HG03025 (cell line): Measurements from ENCODE around the gene PRTN3.

Experiments used
- ATAC-seq: cut with Tn5 transposase; IDR thresholded peaks from one replicate; pipeline ENCODE4 v1.9.1; 2021; ENCODE audit warnings: mild to moderate bottlenecking, moderate library complexity; ENCODE audit not compliant: unreplicated experiment, low FRiP score

The PRTN3 gene

GRCh38 chr19:840519-841206 is at the start of gene PRTN3:
TSS of gene PRTN3 (plus strand) at chr19:840999. CDS start at chr19:841009, 10 bp downstream.
- no peak for ATAC-seq

- no peak for ATAC-seq
Observed at GRCh38 chr19:791007-791566, 49.7 kb upstream of the PRTN3 start.

- ATAC-seq, result no peak
Observed at GRCh38 chr19:791567-792305, 49.1 kb upstream of the PRTN3 start.

DNA sequence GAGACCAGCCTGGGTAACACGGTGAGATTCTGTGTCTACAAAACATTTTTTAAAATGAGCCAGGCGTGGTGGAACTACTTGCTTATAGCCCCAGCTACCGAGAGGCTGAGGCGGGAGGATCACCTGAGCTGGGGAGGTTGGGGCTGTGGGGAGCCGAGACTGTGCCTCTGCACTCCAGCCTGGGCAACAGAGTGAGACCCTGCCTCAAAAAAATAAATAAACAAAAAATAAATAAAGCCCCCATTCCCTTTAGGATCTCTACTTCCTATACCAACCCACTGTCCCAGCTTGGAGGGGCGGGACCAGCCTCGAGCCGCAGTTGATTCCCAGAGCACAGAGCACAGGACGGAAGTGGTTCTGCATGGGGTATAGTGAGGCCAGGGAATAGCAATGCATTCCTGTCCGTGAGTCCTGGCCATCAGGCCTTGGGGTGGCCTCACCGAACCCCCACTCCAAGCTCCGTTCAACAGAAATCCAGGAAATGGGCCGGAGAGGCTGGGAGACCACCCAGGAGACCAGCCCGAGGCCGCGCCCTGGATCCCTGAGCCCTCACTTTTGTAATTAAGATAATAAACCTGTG is 48.4 kb upstream of the PRTN3 start:
- ATAC-seq, result no peak

GRCh38 chr19:793806-794205 is 47.0 kb upstream of the PRTN3 start:
- no peak for ATAC-seq

DNA sequence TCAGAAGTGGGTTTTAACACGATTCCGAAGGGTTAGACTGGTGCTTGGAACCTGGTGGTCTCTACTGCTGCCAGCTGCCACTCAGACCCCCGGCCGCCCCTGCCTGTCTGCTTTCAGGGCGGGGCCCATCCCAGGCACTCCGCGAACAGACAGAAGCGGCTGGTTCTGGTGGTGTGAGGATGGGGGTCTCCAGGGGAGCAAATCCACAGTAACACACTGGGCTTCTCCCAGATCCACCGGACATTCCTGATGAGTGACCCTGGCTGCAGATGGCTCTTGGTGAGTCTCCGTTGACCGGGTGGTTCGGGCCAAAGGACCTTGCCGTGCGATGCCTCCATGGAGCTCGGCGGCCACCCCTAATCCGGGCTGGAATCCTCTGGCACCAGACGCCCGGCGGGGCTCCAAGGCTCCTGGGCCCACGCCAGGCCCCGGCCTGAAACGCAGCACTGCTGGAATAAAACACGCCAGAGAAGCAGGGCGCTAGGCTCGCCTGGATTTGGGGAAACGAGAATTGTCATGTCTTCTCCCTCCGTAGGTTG is 45.7 kb upstream of the PRTN3 start:
- no peak for ATAC-seq

DNA sequence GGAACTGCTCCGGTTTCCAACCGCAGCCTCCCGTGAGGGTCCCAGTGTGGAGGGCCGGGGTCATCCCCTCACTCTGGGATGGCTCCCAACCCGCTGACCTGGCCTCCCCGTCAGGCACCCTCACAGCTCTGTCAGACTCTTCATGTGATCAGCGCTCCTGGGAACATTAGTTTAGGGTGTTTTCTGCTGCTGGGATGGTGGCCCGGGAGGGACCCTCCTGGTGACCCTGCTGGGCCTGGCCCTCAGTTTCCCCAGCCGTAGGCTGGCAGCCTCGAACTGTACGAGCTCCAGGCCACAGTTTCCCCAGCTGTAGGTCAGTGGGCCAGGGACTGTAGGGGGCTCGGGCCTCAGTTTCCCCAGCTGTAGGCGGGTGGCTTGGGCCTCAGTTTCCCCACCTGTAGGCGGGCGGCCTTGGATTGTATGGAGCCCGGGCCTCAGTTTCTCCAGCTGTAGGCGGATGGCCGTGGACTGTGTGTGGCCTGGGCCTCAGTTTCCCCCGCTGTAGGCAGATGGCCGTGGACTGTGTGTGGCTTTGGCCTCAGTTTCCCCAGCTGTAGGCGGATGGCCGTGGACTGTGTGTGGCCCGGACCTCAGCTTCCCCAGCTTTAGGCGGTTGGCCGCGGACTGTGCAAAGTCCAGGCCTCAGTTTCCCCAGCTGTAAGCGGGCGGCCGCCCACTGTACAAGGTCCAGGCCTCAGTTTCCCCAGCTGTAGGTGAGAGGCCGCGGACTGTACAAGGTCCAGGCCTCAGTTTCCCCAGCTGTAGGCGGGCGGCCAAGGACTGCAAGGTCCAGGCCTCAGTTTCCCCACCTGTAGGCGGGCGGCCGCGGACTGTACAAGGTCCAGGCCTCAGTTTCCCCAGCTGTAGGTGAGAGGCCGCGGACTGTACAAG is 44.9 kb upstream of the PRTN3 start:
- no peak for ATAC-seq

GRCh38 chr19:796692-797527 is 43.9 kb upstream of the PRTN3 start, which contains the start of gene PTBP1:
TSS of gene PTBP1 (plus strand) at chr19:797452. CDS start at chr19:797498, 46 bp downstream.
- ATAC-seq, result peak; percentile 72

DNA sequence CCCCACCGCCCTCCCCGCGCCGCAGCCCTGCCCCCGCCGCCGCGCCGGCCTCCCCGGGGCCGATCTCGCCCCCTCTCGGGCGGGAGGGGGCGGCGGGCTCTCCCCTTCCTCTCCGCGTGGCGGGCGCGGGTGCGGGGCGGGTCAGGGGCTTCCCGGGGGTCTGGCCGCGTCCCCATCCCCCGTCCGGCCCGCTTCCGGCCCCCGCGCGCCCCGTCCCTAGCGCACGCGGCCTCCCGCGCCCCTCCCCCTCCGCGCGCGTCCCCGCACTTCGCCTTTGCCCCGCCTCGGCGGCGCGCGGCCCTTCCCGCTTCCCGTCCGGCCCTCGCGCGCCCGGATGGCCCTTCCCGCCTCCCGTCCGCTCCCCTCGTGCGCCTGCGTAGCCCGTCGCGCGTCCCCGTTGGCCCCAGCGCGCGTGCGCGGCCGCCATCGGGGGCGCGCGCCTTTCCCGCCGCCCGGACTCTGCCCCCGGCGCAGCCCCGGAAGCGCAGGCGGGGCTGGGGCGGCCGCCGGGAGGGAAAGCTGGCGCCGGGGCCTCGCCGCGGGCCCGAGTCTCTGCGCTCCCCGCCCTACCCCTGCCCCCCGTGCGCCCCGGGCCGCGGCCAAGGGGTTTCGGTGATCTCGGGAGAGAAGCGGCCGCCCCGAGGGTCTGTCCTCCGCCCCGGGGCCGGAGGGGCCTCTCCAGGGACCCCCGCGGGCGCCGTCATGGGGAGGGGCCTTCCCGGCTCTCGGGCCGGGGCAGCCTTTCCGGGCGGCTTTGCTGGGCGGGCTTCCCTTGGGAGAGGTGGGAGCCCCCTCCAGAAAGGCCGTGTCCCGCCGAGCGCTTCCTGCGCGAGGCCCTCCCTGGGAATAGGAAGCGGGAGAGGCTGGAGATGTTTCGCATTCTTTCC is 43.0 kb upstream of the PRTN3 start:
- peak; percentile 39 for ATAC-seq

GRCh38 chr19:798415-799075 is 42.3 kb upstream of the PRTN3 start:
- no peak for ATAC-seq

GRCh38 chr19:799076-799881 is 41.5 kb upstream of the PRTN3 start:
- no peak for ATAC-seq

DNA sequence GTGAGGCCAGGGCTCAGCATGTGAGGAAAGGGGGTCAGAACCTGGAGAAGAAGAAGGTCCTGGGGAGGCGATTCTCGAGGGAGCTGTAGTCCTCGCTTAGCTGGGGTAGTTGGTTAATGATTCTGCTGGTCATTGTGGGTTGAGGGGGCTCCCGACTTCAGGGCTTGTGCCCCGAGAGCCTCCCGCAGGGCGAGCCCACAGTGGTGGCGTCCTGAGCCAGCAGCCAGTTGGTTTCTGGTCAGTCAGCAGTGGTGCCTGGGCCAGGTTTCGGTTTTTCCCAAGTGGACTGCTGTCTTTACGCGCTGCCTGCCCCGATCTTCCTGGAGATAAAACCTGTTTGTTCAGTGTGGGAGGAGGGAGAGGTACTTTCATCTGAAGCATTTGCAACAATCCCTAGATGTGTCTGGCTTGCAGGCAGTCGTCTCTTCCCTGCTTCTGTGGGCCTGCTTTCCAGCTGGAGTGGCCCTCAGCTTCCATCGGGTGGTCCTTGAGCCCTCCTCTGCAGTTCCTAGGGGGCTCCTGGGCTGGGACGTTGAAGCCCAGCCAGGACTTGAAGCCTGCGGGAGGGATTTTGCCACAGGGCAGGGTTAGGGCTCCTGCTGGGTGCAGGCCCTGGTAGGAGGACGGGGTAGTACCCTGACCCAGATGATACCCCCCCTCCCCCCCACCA is 40.3 kb upstream of the PRTN3 start:
- no peak for ATAC-seq

DNA sequence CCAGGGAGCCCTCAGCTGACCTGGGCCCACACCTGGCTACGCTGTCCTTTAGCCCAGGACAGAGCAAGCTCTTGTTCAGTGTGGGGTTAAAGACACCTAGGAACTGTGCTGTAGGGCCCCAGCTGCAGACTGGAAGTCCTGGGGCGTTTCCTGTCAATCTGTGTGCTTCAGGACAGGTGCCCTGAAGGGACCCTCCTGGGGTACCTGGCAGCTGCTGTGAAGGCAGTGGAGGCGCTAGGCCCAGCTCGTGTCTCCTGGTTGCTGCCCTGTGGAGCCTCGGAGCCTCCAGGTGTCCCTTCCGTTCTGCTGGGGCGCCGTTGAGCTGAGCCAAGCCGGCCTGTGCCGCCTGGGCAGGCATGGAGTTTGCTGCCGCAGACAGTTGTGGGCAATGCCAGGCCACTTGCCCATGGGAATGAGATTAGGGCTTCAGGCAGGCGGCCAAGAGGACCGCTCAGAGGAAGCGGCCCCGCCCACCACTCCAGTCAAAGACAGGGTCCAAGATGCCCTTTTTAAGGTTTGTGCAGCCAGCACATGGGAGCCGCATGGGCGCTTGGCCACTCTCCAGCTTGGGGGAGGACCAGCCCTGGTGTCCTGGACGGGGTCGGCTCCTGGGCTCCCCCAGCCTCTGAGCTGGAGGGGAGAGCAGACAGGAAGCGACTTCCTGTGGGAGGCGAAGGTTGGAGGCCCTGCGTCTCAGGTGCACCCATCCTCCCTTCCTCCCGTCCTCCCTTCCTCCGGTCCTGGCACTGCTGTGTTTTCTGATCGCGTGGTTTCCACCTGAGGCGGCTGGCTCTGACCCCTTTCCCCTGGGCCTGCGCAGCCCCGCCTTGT is 39.6 kb upstream of the PRTN3 start:
- no peak for ATAC-seq

DNA sequence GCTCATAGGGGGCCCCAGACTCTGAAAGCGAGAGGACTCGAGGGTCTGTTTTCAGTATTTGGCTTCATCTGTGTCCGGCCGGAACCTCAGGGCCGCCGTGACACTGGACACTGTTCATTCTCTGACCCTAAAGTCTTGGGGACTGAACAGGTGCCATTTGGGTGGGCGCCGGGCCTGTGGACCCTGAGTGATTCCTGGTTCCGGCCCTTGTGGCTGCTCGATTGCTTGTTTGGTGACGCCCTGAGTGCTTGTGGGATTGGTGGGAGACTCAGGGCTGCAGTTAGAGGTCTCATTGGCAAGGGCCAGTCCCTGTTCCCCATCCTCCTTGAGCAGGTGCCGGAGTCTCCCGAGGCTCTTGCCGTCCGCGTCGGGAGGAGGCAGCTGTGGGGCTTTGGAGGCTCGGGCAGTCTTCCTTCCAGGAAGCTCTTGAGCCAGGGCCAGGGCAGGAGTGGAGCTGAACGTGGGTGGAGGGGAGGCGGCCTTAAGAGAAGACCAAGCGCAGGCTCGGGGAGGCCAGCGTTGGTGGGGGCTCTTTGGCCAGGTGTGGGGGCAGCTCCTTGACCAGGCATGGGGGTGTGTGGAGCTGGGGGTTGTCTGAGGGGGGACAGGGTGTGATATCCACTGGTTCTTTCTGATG is 38.8 kb upstream of the PRTN3 start:
- no peak for ATAC-seq

GRCh38 chr19:802498-803098 is 38.2 kb upstream of the PRTN3 start:
- no peak for ATAC-seq
